GM12878 (cell line): ENCODE results near the gene FGFRL1.

ENCODE experiments used
- ASH2L ChIP-seq: fragments of 300-600, 200-600 bp; sonication (generic); IDR thresholded peaks from 2 replicates; pipeline ENCODE4 v1.6.1; 2017; ENCODE audit warnings: low read depth, mild to moderate bottlenecking, borderline replicate concordance
- BACH1 ChIP-seq: fragments of 450-650 bp; IDR thresholded peaks from 2 replicates; pipeline ENCODE4 v1.6.1; 2017; ENCODE audit warnings: mild to moderate bottlenecking, borderline replicate concordance
- EZH2 ChIP-seq: IDR thresholded peaks from 2 replicates; pipeline ENCODE4 v1.6.1; 2012; ENCODE audit warnings: low read depth, mild to moderate bottlenecking, control low read depth, inconsistent platforms, low read length, borderline replicate concordance; ENCODE audit not compliant: control insufficient read depth
- MTA3 ChIP-seq: IDR thresholded peaks from 2 replicates; pipeline ENCODE4 v1.6.1; 2012; ENCODE audit warnings: low read length, inconsistent platforms, borderline replicate concordance
- NBN ChIP-seq: fragments of 450-650 bp; IDR thresholded peaks from 2 replicates; pipeline ENCODE4 v1.6.1; 2016
- NRF1 ChIP-seq: conservative IDR thresholded peaks from 2 replicates; pipeline ENCODE4 v1.6.1; 2011; ENCODE audit warnings: mild to moderate bottlenecking, low read depth, low read length, improper control_type of control experiment
- POLR2A ChIP-seq: IDR thresholded peaks from 2 replicates; pipeline ENCODE4 v1.6.1; 2011; ENCODE audit warnings: low read depth, mild to moderate bottlenecking, low read length
- POLR2AphosphoS5 ChIP-seq: IDR thresholded peaks from 2 replicates; pipeline ENCODE4 v1.6.1; 2011; ENCODE audit warnings: mild to moderate bottlenecking, low read length, inconsistent platforms
- RAD21 ChIP-seq: IDR thresholded peaks from 2 replicates; pipeline ENCODE4 v1.6.1; 2011; ENCODE audit warnings: mild to moderate bottlenecking, low read depth, low read length, moderate library complexity; ENCODE audit not compliant: insufficient read depth
- TAF1 ChIP-seq: IDR thresholded peaks from 2 replicates; pipeline ENCODE4 v1.6.1; 2011; ENCODE audit warnings: mild to moderate bottlenecking, low read depth, low read length, borderline replicate concordance
- YY1 ChIP-seq: IDR thresholded peaks from 2 replicates; pipeline ENCODE4 v1.6.1; 2011; ENCODE audit warnings: low read depth, mild to moderate bottlenecking, low read length
- ZNF274 ChIP-seq: IDR thresholded peaks from one replicate; pipeline ENCODE4 v1.8.0; 2011; ENCODE audit not compliant: insufficient read length, insufficient read depth
- TF ChIP-seq, protein P1 (sequence below), 3 experiments: IDR thresholded peaks in 2 of 3; conservative IDR thresholded peaks in 1 of 3; 2 replicates each; pipeline ENCODE4 v1.5.1; 2011; ENCODE audit warnings: low read depth in 3 of 3, low read length in 3 of 3, mild to moderate bottlenecking in 3 of 3, control low read depth in 2 of 3, moderate library complexity in 2 of 3, inconsistent platforms in 1 of 3, mixed read lengths in 1 of 3; ENCODE audit not compliant: control insufficient read depth in 2 of 3, insufficient read depth in 1 of 3; ENCODE audit errors: extremely low read depth in 1 of 3
- TF ChIP-seq, protein P2 (sequence below): fragments of 450-650 bp; IDR thresholded peaks from 2 replicates; pipeline ENCODE4 v1.6.1; 2017; ENCODE audit warnings: low read depth, mild to moderate bottlenecking, moderate library complexity

DNA sequence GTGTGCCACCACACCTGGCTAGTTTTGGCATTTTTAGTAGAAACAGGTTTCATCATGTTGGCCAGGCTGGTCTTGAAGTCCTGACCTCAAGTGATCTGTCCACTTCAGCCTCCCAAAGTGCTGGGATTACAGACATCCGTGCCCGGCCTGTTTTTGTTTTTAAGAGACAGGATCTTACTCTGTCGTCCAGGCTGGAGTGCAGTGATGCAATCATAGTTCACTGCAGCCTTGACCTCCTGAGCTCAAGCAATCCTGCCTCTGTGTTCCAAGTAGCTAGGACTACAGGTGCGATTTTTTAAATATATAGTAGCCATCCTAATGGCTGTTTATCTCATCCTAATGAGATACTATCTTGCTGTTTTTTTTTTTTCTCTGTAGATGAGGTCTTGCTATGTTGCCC lies 54.3 kb downstream of the FGFRL1 start:
- TF ChIP-seq EZH2: no peak
- TF ChIP-seq ZNF274: no peak
- TF ChIP-seq NBN: no peak
- TF ChIP-seq TAF1: no peak
- no peak for TF ChIP-seq MTA3
- TF ChIP-seq NRF1: no peak
- TF ChIP-seq, protein P1, sequence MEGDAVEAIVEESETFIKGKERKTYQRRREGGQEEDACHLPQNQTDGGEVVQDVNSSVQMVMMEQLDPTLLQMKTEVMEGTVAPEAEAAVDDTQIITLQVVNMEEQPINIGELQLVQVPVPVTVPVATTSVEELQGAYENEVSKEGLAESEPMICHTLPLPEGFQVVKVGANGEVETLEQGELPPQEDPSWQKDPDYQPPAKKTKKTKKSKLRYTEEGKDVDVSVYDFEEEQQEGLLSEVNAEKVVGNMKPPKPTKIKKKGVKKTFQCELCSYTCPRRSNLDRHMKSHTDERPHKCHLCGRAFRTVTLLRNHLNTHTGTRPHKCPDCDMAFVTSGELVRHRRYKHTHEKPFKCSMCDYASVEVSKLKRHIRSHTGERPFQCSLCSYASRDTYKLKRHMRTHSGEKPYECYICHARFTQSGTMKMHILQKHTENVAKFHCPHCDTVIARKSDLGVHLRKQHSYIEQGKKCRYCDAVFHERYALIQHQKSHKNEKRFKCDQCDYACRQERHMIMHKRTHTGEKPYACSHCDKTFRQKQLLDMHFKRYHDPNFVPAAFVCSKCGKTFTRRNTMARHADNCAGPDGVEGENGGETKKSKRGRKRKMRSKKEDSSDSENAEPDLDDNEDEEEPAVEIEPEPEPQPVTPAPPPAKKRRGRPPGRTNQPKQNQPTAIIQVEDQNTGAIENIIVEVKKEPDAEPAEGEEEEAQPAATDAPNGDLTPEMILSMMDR (IDR thresholded peaks at IDR 0.05 in 2 of 3, conservative IDR thresholded peaks at IDR 0.05 in 1 of 3; ENCODE audit: control insufficient read depth in 2 of 3, extremely low read depth in 1 of 3, insufficient read depth in 1 of 3, low read depth in 3 of 3, low read length in 3 of 3): no peak
- no peak for TF ChIP-seq BACH1
- TF ChIP-seq, protein P2, sequence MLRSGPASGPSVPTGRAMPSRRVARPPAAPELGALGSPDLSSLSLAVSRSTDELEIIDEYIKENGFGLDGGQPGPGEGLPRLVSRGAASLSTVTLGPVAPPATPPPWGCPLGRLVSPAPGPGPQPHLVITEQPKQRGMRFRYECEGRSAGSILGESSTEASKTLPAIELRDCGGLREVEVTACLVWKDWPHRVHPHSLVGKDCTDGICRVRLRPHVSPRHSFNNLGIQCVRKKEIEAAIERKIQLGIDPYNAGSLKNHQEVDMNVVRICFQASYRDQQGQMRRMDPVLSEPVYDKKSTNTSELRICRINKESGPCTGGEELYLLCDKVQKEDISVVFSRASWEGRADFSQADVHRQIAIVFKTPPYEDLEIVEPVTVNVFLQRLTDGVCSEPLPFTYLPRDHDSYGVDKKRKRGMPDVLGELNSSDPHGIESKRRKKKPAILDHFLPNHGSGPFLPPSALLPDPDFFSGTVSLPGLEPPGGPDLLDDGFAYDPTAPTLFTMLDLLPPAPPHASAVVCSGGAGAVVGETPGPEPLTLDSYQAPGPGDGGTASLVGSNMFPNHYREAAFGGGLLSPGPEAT: no peak
- no peak for TF ChIP-seq ASH2L
- TF ChIP-seq YY1: no peak
- no peak for TF ChIP-seq POLR2AphosphoS5
- TF ChIP-seq POLR2A: no peak
- no peak for TF ChIP-seq RAD21
